Kidney glomerular epithelial cell (primary cell): Measurements from ENCODE around the gene EHBP1L1.

ENCODE experiments used
- DNase-seq: peaks from one replicate; lab custom pipeline; 2025; lab: John Stamatoyannopoulos, UW

EHBP1L1 gene

DNA sequence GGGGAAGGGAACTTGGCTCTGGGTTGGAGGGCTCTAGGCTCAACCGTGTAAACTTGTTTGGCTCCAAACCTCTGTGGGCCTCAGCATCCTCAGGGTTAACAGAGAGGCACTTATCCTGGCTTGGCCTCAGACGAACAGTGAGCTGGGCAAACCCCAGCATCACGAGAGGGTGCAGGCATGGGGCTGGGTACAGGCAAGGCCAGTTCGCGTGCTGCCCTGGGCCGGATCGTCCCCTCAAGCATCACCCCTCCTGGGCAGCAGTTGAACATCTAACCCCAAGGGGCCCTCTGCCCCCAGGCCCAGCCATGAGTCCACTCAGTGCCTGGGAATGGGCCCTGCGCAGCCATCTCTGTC lies 1.9 kb downstream of the EHBP1L1 start:
- no peak for DNase-seq

DNA sequence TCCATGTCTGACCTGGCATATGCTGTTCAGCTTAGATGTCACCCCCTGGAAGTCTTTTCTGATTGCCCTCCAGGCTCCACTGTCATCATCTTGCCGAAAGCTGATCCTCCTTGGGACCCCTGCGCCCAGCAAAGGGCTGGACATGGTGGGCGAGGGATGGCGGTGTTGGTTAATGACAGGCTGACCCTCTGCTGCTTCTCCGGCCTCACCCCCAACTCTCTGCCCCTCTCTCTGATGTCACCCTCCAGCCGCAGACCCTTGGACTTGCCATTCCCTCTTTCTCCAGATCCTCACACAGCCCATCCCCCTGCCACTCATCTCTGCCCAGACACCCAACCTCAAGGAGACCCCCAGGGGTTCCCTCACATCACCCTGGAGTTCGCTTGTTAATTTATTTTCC lies 2.3 kb downstream of the EHBP1L1 start:
- no peak for DNase-seq

DNA sequence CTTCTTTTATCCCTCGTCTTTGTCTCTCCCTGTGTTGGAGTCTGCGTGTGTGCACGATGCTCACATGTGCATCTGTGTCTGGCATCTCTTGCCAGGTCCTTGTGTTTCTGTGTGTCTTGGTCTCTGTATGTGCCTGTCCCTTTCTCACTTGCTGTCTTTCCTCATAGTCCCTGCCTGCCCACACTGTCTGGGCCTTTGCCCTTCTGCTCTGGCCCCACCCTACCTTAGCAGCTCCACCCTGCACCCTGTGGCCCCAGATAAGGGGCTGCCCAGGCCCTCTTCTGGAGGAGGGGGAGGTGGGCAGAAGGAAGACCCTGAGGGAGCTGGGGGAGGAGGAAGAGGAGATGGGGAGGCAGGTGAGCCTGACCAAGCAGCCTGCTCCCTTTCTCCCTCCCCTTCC lies 2.8 kb downstream of the EHBP1L1 start:
- no peak for DNase-seq

DNA sequence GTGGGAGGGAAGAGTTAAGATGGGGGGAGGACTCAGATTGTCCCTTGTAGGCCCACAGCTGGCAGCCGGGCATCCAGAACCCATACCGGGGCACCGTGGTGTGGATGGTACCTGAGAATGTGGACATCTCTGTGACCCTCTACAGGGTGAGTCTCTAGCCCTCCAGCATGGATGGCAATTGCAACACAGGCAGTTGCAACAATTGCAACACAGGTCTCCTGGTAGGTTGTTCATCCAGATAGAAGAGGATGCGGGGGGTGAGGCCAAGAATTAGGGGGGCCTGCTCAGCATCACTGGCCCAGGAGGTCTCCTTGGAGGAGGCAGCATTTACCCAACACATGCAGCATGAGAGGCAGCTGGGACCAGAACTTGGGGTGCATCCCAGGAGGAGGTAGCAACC lies 3.4 kb downstream of the EHBP1L1 start:
- DNase-seq: no peak

DNA sequence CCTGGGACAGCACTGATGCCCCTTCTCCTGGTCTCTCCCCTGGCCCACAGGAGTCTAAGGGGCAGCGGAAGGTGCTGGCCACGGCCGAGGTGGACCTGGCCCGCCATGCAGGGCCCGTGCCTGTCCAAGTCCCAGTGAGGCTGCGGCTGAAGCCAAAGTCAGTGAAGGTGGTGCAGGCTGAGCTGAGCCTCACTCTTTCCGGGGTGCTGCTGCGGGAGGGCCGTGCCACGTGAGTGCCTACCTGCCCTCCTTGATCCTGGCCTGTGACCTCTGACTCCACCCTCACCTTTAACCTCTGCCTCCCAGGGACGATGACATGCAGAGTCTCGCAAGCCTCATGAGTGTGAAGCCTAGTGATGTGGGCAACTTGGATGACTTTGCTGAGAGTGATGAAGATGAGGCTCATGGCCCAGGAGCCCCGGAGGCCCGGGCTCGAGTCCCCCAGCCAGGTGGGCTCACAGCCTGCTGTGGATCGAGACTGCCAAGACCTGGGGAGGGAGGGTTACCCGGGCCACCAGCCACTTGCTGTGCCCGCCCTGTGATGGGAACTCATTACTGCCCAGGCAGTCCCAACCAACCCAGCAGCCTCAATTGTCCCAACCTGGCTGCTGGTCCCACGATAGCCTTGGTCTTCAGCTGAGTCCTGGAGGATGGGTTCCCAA lies 4.3 kb downstream of the EHBP1L1 start:
- DNase-seq: no peak

DNA sequence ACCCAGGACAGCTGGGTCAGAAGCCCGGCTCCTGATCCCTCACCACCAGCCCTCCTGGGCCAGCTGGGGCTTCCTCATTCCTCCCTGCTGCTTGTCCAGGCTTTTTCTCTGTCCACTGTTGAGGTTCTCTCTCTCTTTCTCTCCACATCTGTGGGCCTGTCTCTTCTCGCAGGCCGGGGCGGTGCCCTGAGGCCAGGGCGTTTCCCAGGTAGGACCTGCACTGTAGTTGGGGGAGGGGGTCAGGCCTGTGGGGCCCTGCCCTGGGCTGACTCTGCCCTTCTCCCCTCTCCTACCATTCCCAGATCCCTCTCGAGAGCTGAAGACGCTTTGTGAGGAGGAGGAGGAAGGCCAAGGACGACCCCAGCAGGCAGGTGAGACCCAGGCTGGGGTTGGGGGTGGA lies 4.9 kb downstream of the EHBP1L1 start:
- no peak for DNase-seq

DNA sequence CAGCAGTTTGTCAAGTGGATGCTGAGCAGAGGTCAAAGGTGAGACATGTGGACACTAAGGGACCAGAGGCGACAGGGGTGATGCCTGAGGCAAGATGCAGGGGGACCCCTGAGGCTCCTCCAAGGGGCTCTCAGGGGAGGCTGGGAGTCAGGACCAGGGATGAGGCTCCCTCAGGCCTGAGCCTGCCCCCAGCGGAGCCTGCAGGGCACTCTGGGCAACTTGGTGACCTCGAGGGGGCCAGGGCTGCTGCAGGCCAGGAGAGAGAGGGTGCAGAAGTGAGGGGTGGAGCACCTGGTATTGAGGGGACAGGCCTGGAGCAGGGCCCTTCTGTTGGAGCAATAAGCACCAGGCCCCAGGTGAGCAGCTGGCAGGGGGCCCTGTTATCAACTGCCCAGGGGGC lies 6.1 kb downstream of the EHBP1L1 start:
- DNase-seq: no peak

DNA sequence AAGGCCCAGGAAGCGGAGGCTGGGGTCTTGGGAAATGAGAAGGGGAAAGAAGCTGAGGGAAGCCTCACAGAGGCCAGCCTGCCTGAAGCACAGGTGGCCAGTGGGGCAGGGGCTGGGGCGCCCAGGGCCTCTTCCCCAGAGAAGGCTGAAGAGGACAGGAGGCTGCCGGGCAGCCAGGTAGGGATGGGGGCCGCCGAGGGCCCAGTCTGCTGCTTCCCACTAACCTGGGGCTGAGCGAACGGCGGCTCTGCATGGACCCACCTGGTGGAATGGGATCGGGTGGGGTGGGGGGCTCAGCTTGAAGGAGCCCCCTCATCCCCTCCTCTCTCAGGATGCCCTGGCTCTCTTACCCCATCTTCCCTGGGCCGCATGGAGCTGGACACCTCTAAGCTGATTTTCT lies 7.7 kb downstream of the EHBP1L1 start:
- no peak for DNase-seq

DNA sequence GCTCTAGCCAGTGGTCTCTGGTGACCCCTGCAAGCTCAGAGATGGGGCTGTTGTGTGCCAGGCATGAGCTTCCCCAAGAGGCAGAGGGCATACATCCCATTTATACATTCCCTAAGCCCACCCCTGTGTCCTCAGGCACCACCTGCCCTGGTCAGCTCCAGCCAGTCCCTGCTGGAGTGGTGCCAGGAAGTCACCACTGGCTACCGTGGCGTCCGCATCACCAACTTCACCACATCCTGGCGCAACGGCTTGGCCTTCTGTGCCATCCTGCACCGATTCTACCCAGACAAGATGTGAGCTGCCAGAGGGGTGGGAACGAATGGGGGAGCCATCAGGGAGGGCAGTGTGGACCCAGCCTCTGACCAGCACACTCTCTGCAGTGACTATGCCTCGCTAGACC lies 8.3 kb downstream of the EHBP1L1 start:
- no peak for DNase-seq

DNA sequence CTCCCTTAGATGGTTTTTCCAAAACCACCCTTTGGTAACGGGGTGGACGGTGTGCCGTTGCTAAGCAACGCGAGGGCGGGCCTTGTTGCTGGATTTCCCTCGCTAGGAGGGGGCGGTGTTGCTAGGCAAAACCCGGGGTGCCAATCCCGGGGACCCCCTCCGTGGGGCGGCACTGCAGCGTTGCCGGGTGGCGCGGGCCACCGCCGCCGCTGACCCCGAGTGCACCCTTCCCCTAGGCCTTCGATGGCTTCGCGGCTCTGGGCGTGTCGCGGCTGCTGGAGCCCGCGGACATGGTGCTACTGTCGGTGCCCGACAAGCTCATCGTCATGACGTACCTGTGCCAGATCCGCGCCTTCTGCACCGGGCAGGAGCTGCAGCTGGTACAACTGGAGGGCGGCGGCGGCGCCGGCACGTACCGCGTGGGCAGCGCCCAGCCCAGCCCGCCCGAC lies 8.9 kb downstream of the EHBP1L1 start:
- DNase-seq: no peak

DNA sequence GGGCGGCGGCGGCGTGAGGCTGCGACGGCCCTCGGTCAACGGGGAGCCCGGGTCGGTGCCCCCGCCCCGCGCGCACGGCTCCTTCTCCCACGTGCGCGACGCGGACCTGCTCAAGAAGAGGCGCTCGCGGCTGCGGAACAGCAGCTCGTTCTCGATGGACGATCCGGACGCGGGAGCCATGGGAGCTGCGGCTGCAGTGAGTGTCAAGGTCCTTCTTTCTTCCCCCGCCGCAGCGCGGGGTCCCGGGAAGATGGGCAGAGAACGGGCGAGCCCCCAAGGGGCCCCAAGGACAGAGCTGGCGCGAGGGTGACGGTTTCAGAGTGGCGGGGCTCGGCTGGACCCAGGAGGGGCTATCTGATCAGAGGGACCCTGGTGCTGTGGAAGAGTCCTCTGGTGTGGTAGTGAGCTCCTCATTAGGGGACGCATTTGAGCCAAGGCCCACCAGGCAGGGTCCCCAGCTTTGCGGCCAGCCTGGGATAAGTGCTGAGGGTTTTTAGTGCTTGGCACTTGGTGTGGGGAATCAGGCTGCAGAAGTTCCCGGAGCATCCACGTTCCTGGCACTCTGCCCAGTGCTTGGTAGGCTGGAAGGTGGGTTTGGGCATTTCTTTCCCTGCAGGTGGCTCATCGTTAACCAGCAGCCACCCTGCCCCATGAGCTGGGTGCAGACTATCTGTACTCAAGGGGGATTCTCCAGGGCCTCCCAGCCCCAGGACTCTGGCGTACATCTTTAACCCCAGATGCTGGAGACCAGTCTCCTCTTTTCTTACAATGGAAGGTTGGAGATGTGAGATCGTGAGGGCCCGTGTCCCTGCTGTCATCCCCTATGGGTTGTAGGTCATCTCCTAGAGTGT lies 9.8 kb downstream of the EHBP1L1 start:
- no peak for DNase-seq

DNA sequence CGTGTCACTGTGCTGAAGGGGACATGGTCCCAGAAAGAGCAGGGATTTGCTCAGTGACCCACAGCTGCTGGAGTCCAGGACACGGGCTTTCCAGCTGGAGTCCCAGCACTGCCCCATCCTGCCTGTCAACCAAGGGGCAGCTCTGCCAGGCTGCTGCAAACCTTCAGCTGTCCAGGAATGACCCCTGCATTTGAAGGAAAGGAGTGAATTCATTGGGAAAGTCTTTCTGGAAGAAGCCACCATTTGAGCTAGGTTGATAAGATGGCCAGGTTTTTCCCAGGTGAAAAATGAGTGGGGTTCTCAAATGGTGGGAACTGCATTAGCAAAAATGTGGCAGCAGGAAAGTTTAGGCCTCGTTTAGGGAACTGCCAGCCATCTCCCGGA lies 10.4 kb downstream of the EHBP1L1 start:
- no peak for DNase-seq

DNA sequence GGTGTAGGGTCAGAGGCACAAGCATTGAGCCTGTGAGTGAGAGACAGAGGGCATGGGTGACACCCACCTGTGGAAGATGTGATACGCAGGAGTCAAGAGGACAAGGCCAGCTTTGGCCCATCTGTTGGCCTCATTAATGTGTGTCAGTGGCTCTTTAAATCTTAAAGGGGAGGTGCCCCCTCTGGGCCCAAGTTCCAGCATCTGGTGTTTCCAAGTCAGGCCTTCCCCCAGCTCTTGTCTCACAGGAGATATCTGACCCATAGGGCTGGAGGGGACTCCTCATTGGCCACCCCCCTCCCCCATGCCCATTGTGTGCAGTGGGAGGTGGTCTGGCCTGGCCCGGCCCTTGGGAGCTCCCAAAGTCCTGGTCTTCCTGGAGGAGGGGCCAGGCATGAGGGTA lies 10.8 kb downstream of the EHBP1L1 start:
- DNase-seq: no peak

DNA sequence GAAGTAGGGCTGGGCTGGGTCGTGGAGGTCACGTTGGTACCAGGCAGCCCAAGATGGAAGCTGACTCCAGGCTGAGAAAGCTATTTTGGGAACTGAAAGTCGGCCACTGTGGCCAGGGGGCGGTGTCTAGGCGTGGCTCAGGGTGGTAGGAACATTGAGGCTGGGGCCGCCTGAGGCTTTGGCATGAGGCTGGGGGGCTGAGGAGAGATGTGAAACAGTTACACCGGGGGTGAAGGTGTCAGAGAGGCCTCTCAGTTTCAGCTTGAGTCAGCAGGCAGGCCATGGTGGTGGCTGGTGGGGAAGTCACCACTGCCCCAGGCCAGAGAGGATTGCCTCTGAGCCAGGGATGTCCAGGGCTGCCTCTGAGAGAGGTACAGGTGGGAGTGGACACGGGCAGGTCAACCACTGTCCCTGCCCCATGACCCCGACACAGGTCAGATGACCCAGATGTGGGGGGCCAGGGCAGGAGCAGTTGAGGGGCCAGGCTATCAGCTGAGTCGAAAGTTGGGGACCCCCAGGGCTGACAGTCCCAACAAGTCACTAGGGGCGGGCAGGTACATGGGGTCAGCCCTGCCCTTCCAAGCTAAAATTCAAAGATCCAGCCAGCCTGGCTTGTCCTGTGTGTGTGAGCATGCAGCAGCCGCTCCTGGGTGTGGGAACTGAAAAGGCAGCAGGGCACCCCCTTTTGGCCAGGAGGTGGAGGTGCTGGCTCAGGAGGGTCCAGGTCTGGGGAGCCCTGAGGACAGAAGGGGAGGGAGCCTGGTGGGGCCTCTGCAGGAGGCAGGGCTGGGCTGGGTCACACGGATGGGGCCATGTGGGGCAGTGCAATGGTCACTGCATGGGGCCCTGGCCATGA lies 12.6 kb downstream of the EHBP1L1 start:
- DNase-seq: peak; percentile 27

DNA sequence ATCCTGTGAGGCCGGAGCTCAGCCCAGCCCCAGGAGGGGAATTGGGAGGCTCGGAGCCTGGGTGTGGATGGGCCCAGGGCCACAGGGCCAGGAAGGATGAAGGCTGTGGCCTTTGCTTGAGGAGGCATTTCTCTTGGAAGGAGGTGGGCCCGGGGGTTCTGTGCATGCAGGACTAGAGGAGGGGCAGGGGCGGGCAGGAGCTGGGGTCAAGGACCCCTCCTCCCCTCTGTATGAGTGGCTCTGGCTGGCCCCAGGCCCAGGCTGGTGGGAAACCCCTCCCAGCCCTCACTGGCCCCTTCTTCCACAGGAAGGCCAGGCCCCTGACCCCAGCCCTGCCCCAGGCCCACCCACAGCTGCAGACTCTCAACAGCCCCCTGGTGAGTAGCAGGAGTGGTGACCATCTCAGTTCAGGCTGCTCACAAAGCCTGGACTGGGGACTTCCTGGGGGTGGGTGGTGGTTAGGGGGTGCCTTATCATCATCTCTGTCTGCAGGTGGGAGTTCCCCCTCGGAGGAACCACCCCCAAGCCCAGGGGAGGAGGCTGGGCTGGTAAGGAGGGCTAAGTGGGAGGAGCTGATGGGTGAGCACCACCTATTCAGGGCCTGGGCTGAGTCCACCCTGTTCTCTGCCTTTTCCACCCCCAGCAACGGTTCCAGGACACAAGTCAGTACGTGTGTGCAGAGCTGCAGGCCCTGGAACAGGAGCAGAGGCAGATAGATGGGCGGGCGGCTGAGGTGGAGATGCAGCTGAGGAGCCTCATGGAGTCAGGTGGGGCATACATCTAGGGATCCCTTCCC lies 13.8 kb downstream of the EHBP1L1 start:
- no peak for DNase-seq

DNA sequence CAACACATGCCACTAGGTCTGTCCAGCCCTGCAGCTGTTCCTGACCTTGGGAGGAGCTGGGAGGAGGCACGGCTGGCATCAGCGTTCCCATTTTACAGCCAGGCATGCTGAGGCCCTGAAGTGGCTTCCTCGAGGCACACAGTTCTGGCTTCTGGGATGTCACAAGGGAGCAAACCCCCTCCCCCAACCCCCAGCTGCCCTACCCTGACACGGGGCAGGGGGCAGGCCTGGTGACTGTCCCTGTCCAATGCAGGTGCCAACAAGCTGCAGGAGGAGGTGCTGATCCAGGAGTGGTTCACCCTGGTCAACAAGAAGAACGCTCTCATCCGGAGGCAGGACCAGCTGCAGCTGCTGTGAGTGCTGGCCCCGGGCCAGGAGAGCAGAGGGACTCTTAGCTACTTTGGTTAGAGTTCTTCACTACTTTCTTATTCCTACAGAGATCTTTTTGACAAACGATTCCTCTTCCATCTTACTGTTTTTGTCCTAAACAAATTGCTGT lies 14.4 kb downstream of the EHBP1L1 start:
- DNase-seq: no peak

DNA sequence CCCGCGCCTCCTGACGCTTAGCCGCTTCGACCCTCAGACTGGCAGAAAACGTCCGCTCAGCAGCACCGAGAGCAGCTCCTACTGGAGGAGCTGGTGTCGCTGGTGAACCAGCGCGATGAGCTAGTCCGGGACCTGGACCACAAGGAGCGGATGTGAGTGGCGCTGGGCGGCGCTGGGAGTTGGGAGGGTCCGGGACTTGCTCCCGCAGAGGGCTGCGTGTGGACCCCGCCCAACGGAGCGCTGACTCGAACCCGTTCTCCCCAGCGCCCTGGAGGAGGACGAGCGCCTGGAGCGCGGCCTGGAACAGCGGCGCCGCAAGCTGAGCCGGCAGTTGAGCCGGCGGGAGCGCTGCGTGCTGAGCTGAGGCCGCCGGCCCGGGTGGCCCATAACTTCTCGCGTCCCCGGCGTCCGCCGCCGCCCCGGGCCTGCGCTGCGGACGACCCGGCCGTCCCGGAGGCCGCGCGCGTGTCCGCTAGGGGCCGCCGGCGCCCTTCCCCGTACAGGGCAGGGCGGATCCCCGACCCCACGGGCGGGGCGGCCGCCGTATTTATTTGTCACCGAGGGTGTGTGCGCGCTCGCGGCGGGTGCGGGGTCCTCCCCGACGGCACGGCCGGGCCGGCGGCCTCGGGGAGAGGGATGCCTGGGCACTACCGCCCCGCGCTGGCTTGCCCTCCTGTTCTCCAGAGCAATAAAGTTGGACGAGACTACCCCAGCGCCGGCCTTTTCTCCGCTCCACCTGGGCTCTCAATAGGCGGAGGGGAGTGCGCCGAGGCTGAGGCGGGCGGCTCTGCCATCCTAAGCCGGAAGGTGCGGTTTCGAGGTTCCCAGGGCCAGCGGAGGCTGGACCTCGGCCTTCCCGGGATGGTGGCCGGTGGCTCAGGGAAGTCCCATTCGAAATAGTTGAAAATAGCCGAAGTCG lies 16.3 kb downstream of the EHBP1L1 start:
- no peak for DNase-seq

DNA sequence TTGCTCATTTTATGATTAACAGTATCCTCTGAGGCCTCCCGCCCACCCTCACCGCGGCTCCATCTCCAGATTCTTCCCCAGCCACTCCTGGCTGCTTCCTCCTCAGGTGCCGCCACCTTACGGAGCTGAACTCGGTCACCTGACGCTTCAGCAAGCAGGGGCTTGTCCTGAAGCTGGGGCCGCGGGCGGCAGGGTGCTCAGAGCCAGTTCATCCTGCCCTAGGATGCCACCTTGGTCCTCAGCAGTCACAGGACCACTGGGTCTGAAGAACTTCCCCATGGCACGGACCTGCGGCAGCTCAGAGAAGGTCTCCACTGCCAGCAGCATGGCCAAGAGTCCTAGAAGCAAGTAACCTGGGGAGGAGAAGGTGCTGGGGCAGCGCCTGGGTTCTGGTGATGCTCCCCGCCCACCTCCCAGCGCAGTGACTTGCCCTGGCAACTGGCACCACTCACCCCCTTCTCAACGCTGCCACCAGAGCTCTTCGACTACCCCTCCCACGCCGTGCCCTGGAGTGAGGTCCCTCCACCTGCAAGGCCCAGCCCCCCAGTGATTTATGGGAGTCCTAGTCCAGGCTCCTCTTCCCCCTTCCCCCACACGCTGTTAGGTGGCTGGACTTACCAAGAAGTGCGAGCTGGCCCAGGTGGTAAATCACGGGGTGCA lies 17.1 kb downstream of the EHBP1L1 start:
- DNase-seq: no peak

DNA sequence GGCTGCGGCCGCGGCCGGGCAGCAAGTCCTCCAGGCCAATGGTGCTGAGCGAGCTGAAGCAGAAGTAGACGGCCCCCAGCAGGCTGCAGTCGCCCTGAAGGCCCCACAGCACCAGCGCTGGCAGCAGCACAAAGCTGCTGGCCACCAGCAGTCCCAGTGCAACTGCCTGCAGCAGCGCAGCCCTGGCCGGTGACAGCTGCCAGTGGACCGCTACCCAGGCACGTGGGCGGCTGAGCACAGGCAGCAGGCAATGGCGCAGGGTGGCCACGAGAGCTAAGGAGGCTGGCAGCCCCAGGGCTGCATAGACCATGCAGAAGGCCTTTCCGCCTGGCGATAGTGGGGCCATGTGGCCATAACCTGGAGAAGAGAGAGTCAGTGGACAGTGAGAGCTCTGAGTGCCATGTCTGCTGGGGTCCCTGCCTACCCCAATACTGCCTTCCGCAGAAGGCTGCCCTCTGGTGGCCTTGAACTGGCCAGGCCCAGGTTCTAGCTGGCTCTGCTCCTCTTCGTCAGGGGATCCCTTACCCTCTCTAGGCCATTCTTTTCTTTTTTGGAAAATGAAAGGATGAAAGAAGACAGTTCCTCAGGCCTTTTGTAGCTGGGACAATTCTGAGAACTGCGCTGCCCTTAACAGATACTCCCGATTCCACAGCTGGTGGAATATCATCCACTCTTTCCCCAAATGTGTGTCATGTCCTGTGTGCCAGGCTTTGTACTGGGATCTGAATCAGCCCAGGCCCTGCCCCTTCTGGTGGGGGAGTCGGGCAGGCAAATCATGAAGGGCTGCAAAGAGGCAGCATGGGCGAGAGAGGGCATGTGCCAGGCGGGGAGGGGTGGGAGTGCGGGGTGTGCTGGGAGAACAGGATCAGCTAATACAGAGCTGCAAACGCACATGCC lies 17.9 kb downstream of the EHBP1L1 start:
- no peak for DNase-seq
